ENCODE measurements around the gene MRPL47. TPM values are rescaled to one million over a fixed set of nuclear protein-coding genes. Genes with fewer than 3 reads are reported as not detected.

The MRPL47 gene
- total RNA-seq, 1 donor from 2014 or later, result 51.2 TPM

- TF ChIP-seq CTCF (IDR thresholded peaks at IDR 0.05; ENCODE audit: insufficient read depth, low read length, poor library complexity, severe bottlenecking), result no peak
- no peak for DNase-seq (ENCODE audit: low read depth)
- H3K4me3 ChIP-seq (ENCODE audit: low read depth, low read length), result no peak overlapping the region
- H3K36me3 ChIP-seq (ENCODE audit: control insufficient read depth, insufficient read depth, low read length), result no peaks in the 10 kb centered on the region
- no peaks in the 10 kb centered on the region for H3K27me3 ChIP-seq (ENCODE audit: control insufficient read depth, insufficient read depth, low read length)
Measured at GRCh38 chr3:179642871-179643270, 38.4 kb upstream of the MRPL47 start.

- TF ChIP-seq CTCF (IDR thresholded peaks at IDR 0.05; ENCODE audit: insufficient read depth, low read length, poor library complexity, severe bottlenecking), result no peak
- DNase-seq (ENCODE audit: low read depth), result no peak
- Histone ChIP-seq H3K4me3 (ENCODE audit: low read depth, low read length) (no peak overlapping the region), H3K36me3 (ENCODE audit: control insufficient read depth, insufficient read depth, low read length) (no peaks in the 10 kb centered on the region), H3K27me3 (ENCODE audit: control insufficient read depth, insufficient read depth, low read length) (no peaks in the 10 kb centered on the region)
Measured at GRCh38 chr3:179640469-179640868, 36.0 kb upstream of the MRPL47 start.

GRCh38 chr3:179630753-179631451, 26.5 kb upstream of the MRPL47 start:
- Histone ChIP-seq H3K4me3 (ENCODE audit: low read depth, low read length) (no peak overlapping the region), H3K27me3 (ENCODE audit: control insufficient read depth, insufficient read depth, low read length) (no peaks in the 10 kb centered on the region), H3K36me3 (ENCODE audit: control insufficient read depth, insufficient read depth, low read length) (no peaks in the 10 kb centered on the region)
- DNase-seq (ENCODE audit: low read depth), result no peak
- TF ChIP-seq CTCF (IDR thresholded peaks at IDR 0.05; ENCODE audit: insufficient read depth, low read length, poor library complexity, severe bottlenecking), result no peak

GRCh38 chr3:179624451-179624850, 20.0 kb upstream of the MRPL47 start:
- Histone ChIP-seq H3K4me3 (ENCODE audit: low read depth, low read length) (no peak overlapping the region), H3K27me3 (ENCODE audit: control insufficient read depth, insufficient read depth, low read length) (no peaks in the 10 kb centered on the region), H3K36me3 (ENCODE audit: control insufficient read depth, insufficient read depth, low read length) (no peaks in the 10 kb centered on the region)
- DNase-seq (ENCODE audit: low read depth), result no peak
- no peak for TF ChIP-seq CTCF (IDR thresholded peaks at IDR 0.05; ENCODE audit: insufficient read depth, low read length, poor library complexity, severe bottlenecking)

GRCh38 chr3:179622023-179622422, 17.6 kb upstream of the MRPL47 start:
- no peaks in the 10 kb centered on the region for H3K36me3 ChIP-seq (ENCODE audit: control insufficient read depth, insufficient read depth, low read length)

More at GRCh38 chr3:179622023-179622422, 17.6 kb upstream of the MRPL47 start:
- no peak for DNase-seq (ENCODE audit: low read depth)
- TF ChIP-seq CTCF (IDR thresholded peaks at IDR 0.05; ENCODE audit: insufficient read depth, low read length, poor library complexity, severe bottlenecking), result no peak
- Histone ChIP-seq H3K27me3 (ENCODE audit: control insufficient read depth, insufficient read depth, low read length) (no peaks in the 10 kb centered on the region), H3K4me3 (ENCODE audit: low read depth, low read length) (no peak overlapping the region)
